Measurements from ENCODE around the gene ZNRF3. TPM values are rescaled to one million over a fixed set of nuclear protein-coding genes. Genes with fewer than 3 reads are reported as not detected.
"Not testable (repeated sequence)": the region's sequence is repeated elsewhere in the genome, so short reads cannot be mapped to it uniquely, and the experiment has no call there.

The ZNRF3 gene
- total RNA-seq, 2 experiments from 2014 or later = 1.2 to 1.3 TPM

GRCh38 chr22:28937206-28938025, 54.0 kb downstream of the ZNRF3 start:
- Mint-ChIP-seq H3K36me3 (ENCODE audit: low read depth) (no peaks in the 10 kb centered on the region), H3K9me3 (ENCODE audit: insufficient read depth) (no peaks in the 10 kb centered on the region), H3K4me1 (ENCODE audit: low read depth) (no peaks in the 10 kb centered on the region), H3K4me3 (no peak overlapping the region), H3K27me3 (ENCODE audit: low read depth) (peaks cover 72% of the 10 kb centered on the region), H3K27ac (no peak overlapping the region)
- no peak for DNase-seq
- POLR2A ChIA-PET = no interaction called here
- CTCF ChIA-PET = no interaction called here
- no peak for ATAC-seq

- POLR2A ChIA-PET = no interaction called here
Measured at GRCh38 chr22:28938286-28938833, 55.0 kb downstream of the ZNRF3 start.

DNA sequence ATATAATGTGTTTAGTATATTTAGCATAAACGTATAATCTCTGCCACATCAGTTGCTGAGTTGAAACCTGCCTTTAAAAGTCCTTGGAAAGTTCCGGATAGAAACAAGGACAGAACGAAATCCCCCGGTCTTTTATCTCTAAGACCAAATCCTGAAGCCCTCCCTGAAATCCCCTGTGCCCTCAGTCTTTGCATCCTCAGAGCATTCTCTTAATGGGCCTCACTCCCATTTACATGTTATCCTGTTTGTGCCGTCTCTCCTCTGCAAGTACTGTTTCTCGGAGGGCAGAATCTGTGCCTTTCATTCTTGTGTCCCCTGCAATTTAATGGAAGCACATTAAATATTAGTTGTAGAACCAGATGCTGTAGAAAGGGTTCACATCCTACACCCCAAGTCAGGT, 56.0 kb downstream of the ZNRF3 start:
- Mint-ChIP-seq H3K27ac (no peak overlapping the region), H3K9me3 (ENCODE audit: insufficient read depth) (no peaks in the 10 kb centered on the region), H3K4me1 (ENCODE audit: low read depth) (no peaks in the 10 kb centered on the region), H3K27me3 (ENCODE audit: low read depth) (peaks cover 68% of the 10 kb centered on the region), H3K36me3 (ENCODE audit: low read depth) (no peaks in the 10 kb centered on the region), H3K4me3 (no peak overlapping the region)
- ATAC-seq (no peak), DNase-seq (no peak)
- CTCF ChIA-PET = no interaction called here
- POLR2A ChIA-PET = no interaction called here

More at GRCh38 chr22:28938286-28938833, 55.0 kb downstream of the ZNRF3 start:
- H3K27ac Mint-ChIP-seq = no peak overlapping the region
- H3K9me3 Mint-ChIP-seq (ENCODE audit: insufficient read depth) = no peaks in the 10 kb centered on the region
- H3K36me3 Mint-ChIP-seq (ENCODE audit: low read depth) = no peaks in the 10 kb centered on the region
- CTCF ChIA-PET = interaction anchor here (1.1 kb wide), 1 partner anchor 102 kb away, joined by 4 read pairs; no protein-coding TSS in a partner anchor
- ATAC-seq (no peak), DNase-seq (no peak)
- H3K27me3 Mint-ChIP-seq (ENCODE audit: low read depth) = peaks cover 71% of the 10 kb centered on the region
- H3K4me1 Mint-ChIP-seq (ENCODE audit: low read depth) = no peaks in the 10 kb centered on the region
- no peak overlapping the region for H3K4me3 Mint-ChIP-seq

GRCh38 chr22:28939932-28940331, 56.6 kb downstream of the ZNRF3 start:
- H3K4me1 Mint-ChIP-seq (ENCODE audit: low read depth) = no peaks in the 10 kb centered on the region
- H3K27ac Mint-ChIP-seq = no peak overlapping the region
- peaks cover 67% of the 10 kb centered on the region for H3K27me3 Mint-ChIP-seq (ENCODE audit: low read depth)
- ChIA-PET CTCF (no interaction called here), POLR2A (no interaction called here)
- H3K4me3 Mint-ChIP-seq = no peak overlapping the region
- no peaks in the 10 kb centered on the region for H3K36me3 Mint-ChIP-seq (ENCODE audit: low read depth)
- ATAC-seq (no peak), DNase-seq (no peak)
- H3K9me3 Mint-ChIP-seq (ENCODE audit: insufficient read depth) = no peaks in the 10 kb centered on the region

- Mint-ChIP-seq H3K27ac (no peak overlapping the region), H3K27me3 (ENCODE audit: low read depth) (peaks cover 65% of the 10 kb centered on the region), H3K36me3 (ENCODE audit: low read depth) (no peaks in the 10 kb centered on the region), H3K9me3 (ENCODE audit: insufficient read depth) (no peaks in the 10 kb centered on the region), H3K4me3 (no peak overlapping the region), H3K4me1 (ENCODE audit: low read depth) (no peaks in the 10 kb centered on the region)
- DNase-seq (no peak), ATAC-seq (no peak)
- ChIA-PET POLR2A (no interaction called here), CTCF (no interaction called here)
Measured at GRCh38 chr22:28940441-28940840, 57.1 kb downstream of the ZNRF3 start.

GRCh38 chr22:28942333-28942732, 59.0 kb downstream of the ZNRF3 start:
- ATAC-seq (no peak), DNase-seq (no peak)
- Mint-ChIP-seq H3K36me3 (ENCODE audit: low read depth) (peaks cover 6% of the 10 kb centered on the region), H3K4me1 (ENCODE audit: low read depth) (no peaks in the 10 kb centered on the region), H3K27me3 (ENCODE audit: low read depth) (peaks cover 66% of the 10 kb centered on the region), H3K9me3 (ENCODE audit: insufficient read depth) (peaks cover 13% of the 10 kb centered on the region), H3K4me3 (no peak overlapping the region), H3K27ac (no peak overlapping the region)
- ChIA-PET CTCF (no interaction called here), POLR2A (interaction anchor here (0.7 to 0.8 kb wide), 2 partner anchors 14 to 20 kb away, joined by 3 read pairs; no protein-coding TSS in a partner anchor)

- H3K27me3 Mint-ChIP-seq (ENCODE audit: low read depth) = peaks cover 67% of the 10 kb centered on the region
- no peak overlapping the region for H3K4me3 Mint-ChIP-seq
- no peak for ATAC-seq
- POLR2A ChIA-PET = interaction anchor here (0.8 kb wide), 1 partner anchor 20 kb away, joined by 3 read pairs; no protein-coding TSS in a partner anchor
- DNase-seq = no peak
- peaks cover 7% of the 10 kb centered on the region for H3K36me3 Mint-ChIP-seq (ENCODE audit: low read depth)
- no peak overlapping the region for H3K27ac Mint-ChIP-seq
- no peaks in the 10 kb centered on the region for H3K4me1 Mint-ChIP-seq (ENCODE audit: low read depth)
- peaks cover 16% of the 10 kb centered on the region for H3K9me3 Mint-ChIP-seq (ENCODE audit: insufficient read depth)
- CTCF ChIA-PET = no interaction called here
Measured at GRCh38 chr22:28942801-28943500, 59.6 kb downstream of the ZNRF3 start.

DNA sequence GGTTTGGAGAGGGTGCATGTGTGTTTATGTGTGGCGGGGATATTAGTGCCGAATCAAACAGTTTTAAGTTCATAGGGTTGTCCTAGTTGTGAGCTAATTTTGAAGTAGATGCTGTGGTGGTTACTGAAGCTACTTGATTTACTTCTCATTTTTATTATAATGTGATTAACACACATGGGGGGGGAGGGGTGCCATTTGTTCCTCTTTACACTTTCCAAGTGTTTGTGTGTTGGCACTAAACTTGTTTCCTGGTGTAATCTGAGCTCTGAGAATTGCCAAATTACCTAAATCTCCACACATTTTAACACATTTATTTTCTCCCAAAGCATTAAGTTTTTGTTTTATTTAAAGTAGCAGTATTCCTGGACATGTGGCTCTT, 60.1 kb downstream of the ZNRF3 start:
- Mint-ChIP-seq H3K4me3 (no peak overlapping the region), H3K9me3 (ENCODE audit: insufficient read depth) (peaks cover 16% of the 10 kb centered on the region), H3K4me1 (ENCODE audit: low read depth) (no peaks in the 10 kb centered on the region), H3K27ac (no peak overlapping the region), H3K27me3 (ENCODE audit: low read depth) (peaks cover 66% of the 10 kb centered on the region), H3K36me3 (ENCODE audit: low read depth) (peaks cover 7% of the 10 kb centered on the region)
- ATAC-seq (no peak), DNase-seq (no peak)
- ChIA-PET POLR2A (no interaction called here), CTCF (no interaction called here)

DNA sequence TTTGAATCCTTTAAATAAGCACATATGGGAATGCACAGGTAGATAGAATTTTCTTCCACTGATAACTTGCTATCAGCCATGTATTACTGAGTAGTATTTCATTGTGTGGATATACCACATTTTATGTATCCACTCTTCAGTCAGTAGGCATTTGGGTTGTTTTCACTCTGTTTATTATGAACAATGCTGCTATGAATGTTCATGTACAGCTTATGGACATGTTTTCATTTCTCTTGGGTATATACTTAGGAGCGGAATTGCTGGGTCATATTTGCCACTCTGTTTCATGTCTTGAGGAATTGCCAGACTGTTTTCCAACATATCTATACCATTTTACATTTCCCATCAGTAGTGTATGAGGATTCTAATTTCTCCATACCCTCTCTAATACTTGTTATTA, 63.8 kb downstream of the ZNRF3 start:
- no peak overlapping the region for H3K4me3 Mint-ChIP-seq
- ATAC-seq = no peak
- DNase-seq = no peak
- ChIA-PET POLR2A (no interaction called here), CTCF (no interaction called here)
- H3K9me3 Mint-ChIP-seq (ENCODE audit: insufficient read depth) = peaks cover 16% of the 10 kb centered on the region
- peaks cover 63% of the 10 kb centered on the region for H3K27me3 Mint-ChIP-seq (ENCODE audit: low read depth)
- H3K27ac Mint-ChIP-seq = no peak overlapping the region
- H3K4me1 Mint-ChIP-seq (ENCODE audit: low read depth) = no peaks in the 10 kb centered on the region
- peaks cover 7% of the 10 kb centered on the region for H3K36me3 Mint-ChIP-seq (ENCODE audit: low read depth)

DNA sequence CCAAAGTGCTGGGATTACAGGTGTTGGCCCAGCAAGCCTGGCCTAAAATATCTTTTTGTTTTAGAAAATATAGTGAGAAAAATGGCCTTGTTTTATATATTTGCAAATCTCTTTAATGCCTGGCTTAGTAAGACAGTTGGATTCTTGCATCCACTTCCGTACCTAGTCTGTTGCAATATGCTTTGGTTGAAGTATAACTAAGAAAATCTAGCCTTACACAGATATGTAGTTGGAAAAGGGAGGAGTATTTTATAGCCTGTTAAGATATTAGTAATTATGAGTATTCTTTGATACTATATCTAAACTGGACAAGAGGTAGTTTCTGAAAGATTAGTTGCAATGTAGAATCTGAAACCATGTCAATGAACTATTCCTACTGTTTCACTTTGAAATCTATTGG, 65.1 kb downstream of the ZNRF3 start:
- Mint-ChIP-seq H3K27me3 (ENCODE audit: low read depth) (peaks cover 64% of the 10 kb centered on the region), H3K27ac (no peak overlapping the region), H3K36me3 (ENCODE audit: low read depth) (peaks cover 7% of the 10 kb centered on the region), H3K4me1 (ENCODE audit: low read depth) (no peaks in the 10 kb centered on the region), H3K4me3 (no peak overlapping the region), H3K9me3 (ENCODE audit: insufficient read depth) (peaks cover 16% of the 10 kb centered on the region)
- POLR2A ChIA-PET = no interaction called here
- CTCF ChIA-PET = no interaction called here
- DNase-seq (no peak), ATAC-seq (no peak)

- POLR2A ChIA-PET; H3K36me3 Mint-ChIP-seq (ENCODE audit: low read depth); H3K4me3 Mint-ChIP-seq; H3K27ac Mint-ChIP-seq; ATAC-seq; H3K4me1 Mint-ChIP-seq (ENCODE audit: low read depth); DNase-seq: not testable (repeated sequence)
- CTCF ChIA-PET = interaction anchor here (1.1 kb wide), 1 partner anchor 13 kb away, joined by 4 read pairs; no protein-coding TSS in a partner anchor
- peaks cover 67% of the 10 kb centered on the region for H3K27me3 Mint-ChIP-seq (ENCODE audit: low read depth)
- peaks cover 16% of the 10 kb centered on the region for H3K9me3 Mint-ChIP-seq (ENCODE audit: insufficient read depth)
Measured at GRCh38 chr22:28948860-28949551, 65.6 kb downstream of the ZNRF3 start.

GRCh38 chr22:28949788-28950187, 66.4 kb downstream of the ZNRF3 start:
- ChIA-PET CTCF (interaction anchor here (1.1 kb wide), 1 partner anchor 12 kb away, joined by 4 read pairs; no protein-coding TSS in a partner anchor), POLR2A (no interaction called here)
- DNase-seq (no peak), ATAC-seq (no peak)
- H3K9me3 Mint-ChIP-seq (ENCODE audit: insufficient read depth) = peaks cover 16% of the 10 kb centered on the region
- H3K27me3 Mint-ChIP-seq (ENCODE audit: low read depth) = peaks cover 73% of the 10 kb centered on the region
- peaks cover 7% of the 10 kb centered on the region for H3K36me3 Mint-ChIP-seq (ENCODE audit: low read depth)
- H3K4me1 Mint-ChIP-seq (ENCODE audit: low read depth) = peaks cover 3% of the 10 kb centered on the region
- no peak overlapping the region for H3K4me3 Mint-ChIP-seq
- H3K27ac Mint-ChIP-seq = no peak overlapping the region
